ENCODE results near the gene DIPK1C.

Gene DIPK1C

GRCh38 chr18:74453016-74453566 lies 4.0 kb downstream of the DIPK1C start:
- no peak for DNase-seq (ENCODE audit: low read depth, low spot score)

- DNase-seq (ENCODE audit: low read depth, low spot score): no peak
Observed at GRCh38 chr18:74451148-74451547, 6.0 kb downstream of the DIPK1C start.

GRCh38 chr18:74450626-74451025 lies 6.5 kb downstream of the DIPK1C start:
- no peak for DNase-seq (ENCODE audit: low read depth, low spot score)

DNA sequence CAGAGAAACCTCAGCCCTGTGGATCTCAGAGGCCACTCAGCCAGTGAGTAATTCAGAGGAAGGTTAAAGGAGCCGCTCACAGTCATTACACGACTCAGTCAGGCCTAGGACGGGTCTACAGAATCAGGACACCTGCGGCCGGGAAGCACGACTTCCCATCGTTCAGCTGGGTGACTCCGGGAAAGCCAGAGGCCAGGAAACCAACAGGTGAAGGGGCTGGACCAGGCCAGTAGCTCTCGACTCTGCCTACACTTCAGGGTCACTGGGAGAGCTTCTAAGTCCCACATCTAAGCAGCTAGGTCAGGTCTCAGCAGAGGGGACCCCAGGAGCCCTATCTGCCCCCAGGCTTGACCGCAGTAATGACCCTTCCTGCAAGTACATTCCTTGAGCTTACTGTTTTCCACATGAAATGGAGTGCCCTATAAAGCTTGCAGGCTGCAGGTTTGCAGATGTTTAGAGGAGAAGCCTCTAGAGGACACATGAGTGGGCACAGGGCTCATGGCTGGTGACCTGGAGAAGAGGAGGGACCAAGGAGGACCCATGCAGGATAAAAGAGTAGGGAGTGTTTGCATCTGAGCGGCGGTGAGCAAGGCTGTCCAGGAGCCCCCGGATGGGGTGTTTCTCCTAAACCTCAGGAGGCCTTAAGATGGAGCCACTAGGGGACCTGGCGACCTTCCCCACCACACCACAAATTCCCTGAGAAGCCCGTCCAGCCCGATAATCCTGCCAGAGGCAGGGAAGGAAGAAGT lies 9.5 kb downstream of the DIPK1C start:
- DNase-seq (ENCODE audit: low read depth, low spot score): no peak

- no peak for DNase-seq (ENCODE audit: low read depth, low spot score)
Observed at GRCh38 chr18:74446631-74447403, 10.3 kb downstream of the DIPK1C start.

- no peak for DNase-seq (ENCODE audit: low read depth, low spot score)
Observed at GRCh38 chr18:74446178-74446577, 10.9 kb downstream of the DIPK1C start.

GRCh38 chr18:74445585-74445984 lies 11.5 kb downstream of the DIPK1C start:
- DNase-seq (ENCODE audit: low read depth, low spot score): no peak

DNA sequence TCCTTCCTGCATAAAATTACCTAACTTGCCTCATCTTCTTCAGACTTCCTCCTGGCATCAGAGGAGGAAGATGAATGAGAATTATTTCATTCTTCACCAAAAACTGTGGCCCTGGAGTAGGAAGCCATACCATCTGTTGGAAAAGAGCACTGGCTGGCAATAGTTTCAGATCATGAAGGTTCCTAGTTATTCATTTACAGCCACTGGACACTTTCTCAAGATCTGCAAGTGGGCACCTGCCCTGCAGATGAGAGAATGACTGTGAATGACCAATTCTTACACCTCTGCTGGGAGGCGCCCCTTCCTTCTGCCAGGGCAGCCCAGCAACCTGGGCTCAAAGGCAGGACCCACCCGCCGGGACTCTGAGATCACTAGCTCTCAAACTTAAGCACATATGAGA lies 13.0 kb downstream of the DIPK1C start:
- DNase-seq (ENCODE audit: low read depth, low spot score): no peak

DNA sequence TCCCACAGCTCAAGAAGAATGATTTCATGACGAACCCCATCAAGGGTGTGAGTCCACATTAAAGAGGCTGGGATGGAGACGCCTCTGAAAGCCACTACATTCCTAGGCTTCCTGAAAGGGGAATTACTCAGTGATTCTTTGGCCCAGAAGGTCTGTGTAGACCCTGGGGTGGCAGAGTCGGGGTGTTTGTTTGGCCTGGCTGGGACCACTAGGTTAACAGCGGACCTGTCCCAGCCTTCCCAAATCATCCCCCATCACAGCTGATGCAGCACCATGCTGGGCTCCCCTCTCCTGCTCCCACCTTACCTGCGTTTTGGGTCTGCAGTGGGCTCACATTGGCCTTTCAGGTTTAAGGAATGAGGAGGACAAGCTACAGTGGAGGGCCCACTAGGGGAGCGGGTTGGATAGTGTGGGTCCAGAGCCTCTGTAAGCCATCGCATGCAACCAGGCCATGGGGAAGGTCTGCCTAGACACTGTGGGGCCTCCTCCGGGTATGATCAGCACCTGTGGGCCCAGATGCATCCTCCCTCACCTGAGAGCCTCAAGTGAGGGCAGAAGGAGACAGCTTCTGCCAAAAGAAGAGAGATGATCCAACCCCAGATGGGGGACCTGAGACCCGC lies 16.2 kb downstream of the DIPK1C start:
- DNase-seq (ENCODE audit: low read depth, low spot score): no peak

- no peak for DNase-seq (ENCODE audit: low read depth, low spot score)
Observed at GRCh38 chr18:74438091-74438490, 19.0 kb downstream of the DIPK1C start.

- no peak for DNase-seq (ENCODE audit: low read depth, low spot score)
Observed at GRCh38 chr18:74436158-74436769, 20.8 kb downstream of the DIPK1C start.

GRCh38 chr18:74435740-74436139 lies 21.4 kb downstream of the DIPK1C start:
- no peak for DNase-seq (ENCODE audit: low read depth, low spot score)

- DNase-seq (ENCODE audit: low read depth, low spot score): no peak
Observed at GRCh38 chr18:74434466-74434865, 22.6 kb downstream of the DIPK1C start.

DNA sequence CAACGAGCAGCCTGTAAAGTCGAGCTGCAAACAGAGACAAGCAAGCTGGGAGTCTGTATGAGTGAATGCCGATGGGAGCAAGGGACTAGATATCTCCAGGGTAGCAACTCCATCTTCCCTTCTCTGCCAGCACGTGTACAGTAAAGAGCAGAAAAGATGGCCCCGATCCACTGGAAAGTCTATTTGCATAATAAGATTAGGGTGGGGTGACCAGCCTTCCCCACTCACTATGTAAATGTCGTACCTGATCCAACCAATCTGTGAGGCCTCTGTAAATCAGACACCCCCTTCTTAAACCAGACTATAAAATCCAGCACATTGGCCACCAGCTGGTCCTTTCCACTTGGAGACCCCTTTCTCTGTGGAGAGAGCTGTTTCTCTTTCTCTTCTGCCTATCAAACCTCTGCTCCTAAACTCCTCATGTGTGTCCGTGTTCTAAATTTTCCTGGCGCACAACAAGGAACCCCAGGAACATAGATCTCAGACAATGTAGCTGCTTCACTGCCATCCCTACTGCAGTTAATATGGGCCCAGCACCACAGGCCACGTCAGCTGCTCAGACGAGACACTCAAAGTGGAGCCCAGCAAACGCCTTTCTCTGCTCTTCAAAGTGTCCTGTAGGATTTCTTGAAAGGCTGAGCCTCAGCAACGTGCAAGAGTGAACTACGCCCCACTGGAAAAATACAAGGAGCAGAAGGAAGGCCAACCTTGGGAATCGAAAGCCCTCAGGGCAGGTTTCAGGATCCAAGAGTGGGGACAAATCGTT lies 26.1 kb downstream of the DIPK1C start:
- DNase-seq (ENCODE audit: low read depth, low spot score): no peak

GRCh38 chr18:74430231-74430630 lies 26.9 kb downstream of the DIPK1C start:
- no peak for DNase-seq (ENCODE audit: low read depth, low spot score)

GRCh38 chr18:74429096-74429495 lies 28.0 kb downstream of the DIPK1C start:
- no peak for DNase-seq (ENCODE audit: low read depth, low spot score)

GRCh38 chr18:74427442-74428112 lies 29.5 kb downstream of the DIPK1C start:
- DNase-seq (ENCODE audit: low read depth, low spot score): no peak

DNA sequence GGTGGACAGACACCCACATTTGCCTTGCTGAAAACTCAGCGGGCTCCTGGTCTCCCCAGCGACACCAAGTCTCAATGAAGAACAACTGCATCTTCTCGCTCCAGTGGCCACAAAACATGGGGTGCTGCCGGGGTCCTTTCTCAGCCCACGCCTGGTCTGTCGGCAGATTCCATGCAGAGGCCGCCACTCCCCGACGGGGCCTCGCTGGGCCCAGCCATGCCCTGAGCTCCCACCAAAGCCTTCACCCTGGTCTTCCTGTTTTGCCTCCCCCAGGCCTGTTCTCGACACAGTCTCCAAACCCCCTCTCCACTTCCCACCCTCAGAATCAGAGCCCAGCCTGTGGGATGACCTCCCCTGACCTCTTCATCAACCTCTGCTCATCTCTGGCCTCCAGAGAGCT lies 31.2 kb downstream of the DIPK1C start:
- no peak for DNase-seq (ENCODE audit: low read depth, low spot score)

GRCh38 chr18:74425161-74425560 lies 31.9 kb downstream of the DIPK1C start:
- DNase-seq (ENCODE audit: low read depth, low spot score): no peak

DNA sequence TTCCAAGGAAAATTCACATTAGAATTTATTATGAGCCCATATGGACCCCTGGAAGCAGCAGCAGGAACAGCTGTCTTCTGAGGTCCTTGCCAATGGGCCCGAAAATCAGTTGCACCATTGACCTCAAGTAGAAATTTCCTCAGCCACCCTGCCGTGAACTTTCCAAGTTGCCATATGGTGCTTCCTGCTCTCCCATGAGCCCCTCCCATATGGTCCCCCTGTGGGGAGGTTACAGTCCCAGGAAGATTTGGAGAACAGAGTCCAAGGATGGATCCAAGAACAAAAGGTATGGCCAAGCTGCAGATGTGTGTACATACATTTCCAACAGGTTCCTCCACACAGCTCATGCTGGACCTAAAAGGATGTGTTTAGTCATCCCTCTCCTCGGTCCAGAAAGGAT lies 34.6 kb downstream of the DIPK1C start:
- no peak for DNase-seq (ENCODE audit: low read depth, low spot score)

DNA sequence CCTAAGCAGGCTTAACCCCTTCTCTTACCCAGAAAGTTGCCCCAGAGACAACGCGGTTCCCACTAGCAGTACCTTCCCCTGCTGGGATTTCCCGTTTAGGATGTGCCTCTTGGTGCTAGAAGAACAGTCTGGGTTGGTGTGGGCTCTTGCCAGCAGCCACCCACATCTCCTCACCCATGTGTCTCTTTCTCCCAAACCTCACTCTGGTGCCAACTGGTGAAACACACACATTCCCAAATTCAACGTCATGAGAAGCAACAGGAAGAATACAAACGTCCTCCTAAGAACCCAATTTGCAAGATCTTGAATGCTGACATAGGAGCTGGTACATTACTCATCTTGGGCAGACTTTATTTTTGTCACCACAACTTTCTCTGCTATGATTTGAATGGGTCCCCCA lies 36.2 kb downstream of the DIPK1C start:
- DNase-seq (ENCODE audit: low read depth, low spot score): no peak

All from smooth muscle cell of the brain vasculature (primary cell).